Loucy (cell line): ENCODE data around the gene NPIPB5.
"Not testable (repeated sequence)": the region's sequence is repeated elsewhere in the genome, so short reads cannot be mapped to it uniquely, and the experiment has no call there.

Source experiments
- EZH2phosphoT487 ChIP-seq: fragments of 200-600 bp; IDR thresholded peaks from 2 replicates; pipeline ENCODE4 v1.6.1; 2018; ENCODE audit warnings: antibody characterized with exemption, mild to moderate bottlenecking, moderate library complexity, borderline replicate concordance
- TF ChIP-seq, protein P1 (sequence below): fragments of 200-600 bp; sonication (generic); conservative IDR thresholded peaks from 2 replicates; pipeline ENCODE4 v1.5.1; 2014; ENCODE audit warnings: mild to moderate bottlenecking, antibody characterized with exemption, low read length

DNA sequence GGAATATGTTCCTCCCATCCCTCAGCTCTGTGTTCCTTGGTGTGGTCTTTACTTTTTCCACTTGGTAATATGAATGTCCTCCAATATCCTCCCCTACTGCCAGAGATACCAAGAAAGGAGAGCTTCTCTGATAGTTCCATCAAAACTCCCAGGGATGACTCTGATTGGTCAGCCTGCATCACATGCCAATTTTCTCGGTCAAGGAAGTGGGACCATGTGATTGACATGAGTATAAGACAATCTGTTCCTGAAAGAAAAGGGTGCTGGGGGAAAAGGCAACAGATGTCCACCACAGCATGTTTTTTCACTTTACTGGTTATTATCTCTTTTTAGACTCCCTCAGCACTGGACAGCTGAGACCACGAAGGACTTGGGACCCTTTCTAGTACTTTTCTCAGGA lies 35.9 kb downstream of the NPIPB5 start:
- TF ChIP-seq, protein P1, sequence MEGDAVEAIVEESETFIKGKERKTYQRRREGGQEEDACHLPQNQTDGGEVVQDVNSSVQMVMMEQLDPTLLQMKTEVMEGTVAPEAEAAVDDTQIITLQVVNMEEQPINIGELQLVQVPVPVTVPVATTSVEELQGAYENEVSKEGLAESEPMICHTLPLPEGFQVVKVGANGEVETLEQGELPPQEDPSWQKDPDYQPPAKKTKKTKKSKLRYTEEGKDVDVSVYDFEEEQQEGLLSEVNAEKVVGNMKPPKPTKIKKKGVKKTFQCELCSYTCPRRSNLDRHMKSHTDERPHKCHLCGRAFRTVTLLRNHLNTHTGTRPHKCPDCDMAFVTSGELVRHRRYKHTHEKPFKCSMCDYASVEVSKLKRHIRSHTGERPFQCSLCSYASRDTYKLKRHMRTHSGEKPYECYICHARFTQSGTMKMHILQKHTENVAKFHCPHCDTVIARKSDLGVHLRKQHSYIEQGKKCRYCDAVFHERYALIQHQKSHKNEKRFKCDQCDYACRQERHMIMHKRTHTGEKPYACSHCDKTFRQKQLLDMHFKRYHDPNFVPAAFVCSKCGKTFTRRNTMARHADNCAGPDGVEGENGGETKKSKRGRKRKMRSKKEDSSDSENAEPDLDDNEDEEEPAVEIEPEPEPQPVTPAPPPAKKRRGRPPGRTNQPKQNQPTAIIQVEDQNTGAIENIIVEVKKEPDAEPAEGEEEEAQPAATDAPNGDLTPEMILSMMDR: not testable (repeated sequence)
- TF ChIP-seq EZH2phosphoT487: not testable (repeated sequence)
